GM12892 (cell line): ENCODE measurements around the gene DGKB.

Source experiments
- POLR2A ChIP-seq: IDR thresholded peaks from 2 replicates; pipeline ENCODE4 v1.6.1; 2011; ENCODE audit warnings: low read depth, low read length, control low read depth
- TAF1 ChIP-seq: IDR thresholded peaks from 2 replicates; pipeline ENCODE4 v1.6.1; 2011; ENCODE audit warnings: low read depth, mild to moderate bottlenecking, control low read depth, low read length, borderline replicate concordance

DNA sequence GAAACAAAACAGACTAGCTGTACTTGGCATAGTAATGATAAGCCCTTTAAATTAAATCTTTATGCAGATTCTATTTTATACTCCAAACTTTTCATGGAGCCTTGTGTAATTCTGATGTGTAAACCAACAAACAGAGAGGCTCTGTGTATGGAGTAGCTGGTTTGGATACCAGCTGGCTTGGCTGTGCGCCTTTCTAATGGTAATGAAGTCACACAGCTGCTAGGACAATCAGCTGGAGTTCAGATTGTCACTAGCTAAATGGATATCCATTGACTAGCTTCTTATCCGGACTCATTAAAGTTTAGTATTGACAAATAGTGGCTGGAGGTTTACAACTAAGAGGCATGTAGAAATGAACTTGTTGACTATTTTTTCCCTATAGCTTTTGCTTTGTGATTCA lies 398.4 kb downstream of the DGKB start:
- TF ChIP-seq POLR2A (no peak), TAF1 (no peak)
